IMR-90 (cell line): ENCODE measurements around the gene ZC3H4.

ENCODE experiments used
- CEBPB ChIP-seq: IDR thresholded peaks from 2 replicates; pipeline ENCODE4 v1.6.1; 2012; ENCODE audit warnings: low read depth, low read length, improper control_type of control experiment
- CHD1 ChIP-seq: IDR thresholded peaks from 2 replicates; pipeline ENCODE4 v1.6.1; 2012; ENCODE audit warnings: low read depth, low read length, improper control_type of control experiment
- CTCF ChIP-seq: conservative IDR thresholded peaks from 2 replicates; pipeline ENCODE4 v1.5.1; 2012; ENCODE audit warnings: mild to moderate bottlenecking, low read depth, low read length, improper control_type of control experiment
- FOS ChIP-seq: fragments of 150-350 bp; IDR thresholded peaks from 2 replicates; pipeline ENCODE4 v1.6.1; 2016; ENCODE audit warnings: low read depth, low read length
- MAFK ChIP-seq: IDR thresholded peaks from 2 replicates; pipeline ENCODE4 v1.6.1; 2012; ENCODE audit warnings: low read depth, low read length, improper control_type of control experiment
- MAZ ChIP-seq: IDR thresholded peaks from 2 replicates; pipeline ENCODE4 v1.6.1; 2012; ENCODE audit warnings: low read depth, mild to moderate bottlenecking, low read length, improper control_type of control experiment, moderate library complexity, borderline replicate concordance
- MXI1 ChIP-seq: IDR thresholded peaks from 2 replicates; pipeline ENCODE4 v1.6.1; 2012; ENCODE audit warnings: low read depth, mild to moderate bottlenecking, low read length, moderate library complexity, borderline replicate concordance
- NFE2L2 ChIP-seq: fragments of 150-350 bp; IDR thresholded peaks from 2 replicates; pipeline ENCODE4 v1.6.1; 2016; ENCODE audit warnings: low read depth, mild to moderate bottlenecking, low read length
- POLR2A ChIP-seq: IDR thresholded peaks from 2 replicates; pipeline ENCODE4 v1.6.1; 2012; ENCODE audit warnings: mild to moderate bottlenecking, low read depth, low read length
- RAD21 ChIP-seq: IDR thresholded peaks from 2 replicates; pipeline ENCODE4 v1.6.1; 2012; ENCODE audit warnings: low read length, improper control_type of control experiment
- RCOR1 ChIP-seq: IDR thresholded peaks from 2 replicates; pipeline ENCODE4 v1.6.1; 2012; ENCODE audit warnings: mild to moderate bottlenecking, low read length, improper control_type of control experiment; ENCODE audit not compliant: insufficient replicate concordance
- RFX5 ChIP-seq: IDR thresholded peaks from 2 replicates; pipeline ENCODE4 v1.8.0; 2012; ENCODE audit warnings: low read depth, mild to moderate bottlenecking, low read length, moderate library complexity
- SMC3 ChIP-seq: fragments of 150-350 bp; IDR thresholded peaks from 2 replicates; pipeline ENCODE4 v1.6.1; 2016; ENCODE audit warnings: low read depth, mild to moderate bottlenecking, antibody characterized with exemption, low read length, moderate library complexity
- TF ChIP-seq, protein P1 (sequence below): fragments of 150-350 bp; IDR thresholded peaks from 2 replicates; pipeline ENCODE4 v1.6.1; 2017; ENCODE audit warnings: mild to moderate bottlenecking, antibody characterized with exemption, low read length, low read depth

GRCh38 chr19:47086280-47086679 lies 27.3 kb downstream of the ZC3H4 start:
- TF ChIP-seq CTCF: no peak
- no peak for TF ChIP-seq MXI1
- no peak for TF ChIP-seq POLR2A
- no peak for TF ChIP-seq RAD21
- TF ChIP-seq CEBPB: no peak
- TF ChIP-seq FOS: no peak
- no peak for TF ChIP-seq SMC3
- no peak for TF ChIP-seq MAFK
- no peak for TF ChIP-seq RFX5
- no peak for TF ChIP-seq RCOR1
- TF ChIP-seq CHD1: no peak
- TF ChIP-seq, protein P1, sequence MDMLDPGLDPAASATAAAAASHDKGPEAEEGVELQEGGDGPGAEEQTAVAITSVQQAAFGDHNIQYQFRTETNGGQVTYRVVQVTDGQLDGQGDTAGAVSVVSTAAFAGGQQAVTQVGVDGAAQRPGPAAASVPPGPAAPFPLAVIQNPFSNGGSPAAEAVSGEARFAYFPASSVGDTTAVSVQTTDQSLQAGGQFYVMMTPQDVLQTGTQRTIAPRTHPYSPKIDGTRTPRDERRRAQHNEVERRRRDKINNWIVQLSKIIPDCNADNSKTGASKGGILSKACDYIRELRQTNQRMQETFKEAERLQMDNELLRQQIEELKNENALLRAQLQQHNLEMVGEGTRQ: no peak
- no peak for TF ChIP-seq NFE2L2
- no peak for TF ChIP-seq MAZ
